Activated T-helper 9 cell treated with anti-CD3 and anti-CD28 coated beads, Interleukin-2, amount 50 U/mL, for 16 hours (primary cell): ENCODE measurements around the gene CHAF1A.

Source experiments
- DNase-seq: peaks from one replicate; pipeline ENCODE4 v3.0.0-alpha.2; 2020; ENCODE audit warnings: low read depth

The CHAF1A gene

DNA sequence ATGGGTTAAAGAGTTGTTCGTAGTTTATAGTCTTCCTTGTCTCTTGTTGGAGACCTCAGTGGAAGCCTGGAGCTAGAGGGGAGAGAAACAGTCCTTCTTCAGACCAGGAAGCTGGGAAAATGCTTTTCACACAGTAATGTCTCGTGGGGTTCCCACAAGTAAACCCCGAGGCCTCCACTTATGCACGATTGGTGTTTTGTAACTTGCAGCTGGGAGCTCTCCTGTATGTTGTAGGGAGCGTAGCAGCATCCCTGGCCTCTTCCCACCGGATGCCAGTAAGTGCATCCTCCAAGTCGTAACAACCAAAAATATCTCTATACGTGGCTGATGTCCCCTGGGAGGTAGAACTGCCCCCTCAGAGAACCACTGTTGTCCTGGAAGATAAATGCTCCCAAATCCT lies 3.5 kb downstream of the CHAF1A start:
- DNase-seq: no peak

DNA sequence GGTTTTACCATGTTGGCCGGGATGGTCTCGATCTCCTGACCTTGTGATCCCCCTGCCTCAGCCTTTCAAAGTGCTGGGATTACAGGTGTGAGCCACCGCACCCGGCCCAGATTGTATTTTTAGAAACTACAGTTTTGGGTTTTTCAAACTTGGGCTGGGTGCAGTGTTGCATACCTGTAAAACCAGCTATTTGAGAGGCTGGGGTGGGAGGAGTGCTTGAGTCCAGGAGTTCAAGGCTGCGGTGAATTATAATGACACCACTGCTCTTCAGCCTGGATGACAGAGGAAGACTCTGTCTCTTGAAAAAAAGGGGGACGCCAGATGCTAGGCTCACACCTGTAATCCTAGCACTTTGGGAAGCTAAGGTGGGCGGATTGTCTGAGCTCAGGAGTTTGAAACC lies 4.2 kb downstream of the CHAF1A start:
- DNase-seq: no peak

DNA sequence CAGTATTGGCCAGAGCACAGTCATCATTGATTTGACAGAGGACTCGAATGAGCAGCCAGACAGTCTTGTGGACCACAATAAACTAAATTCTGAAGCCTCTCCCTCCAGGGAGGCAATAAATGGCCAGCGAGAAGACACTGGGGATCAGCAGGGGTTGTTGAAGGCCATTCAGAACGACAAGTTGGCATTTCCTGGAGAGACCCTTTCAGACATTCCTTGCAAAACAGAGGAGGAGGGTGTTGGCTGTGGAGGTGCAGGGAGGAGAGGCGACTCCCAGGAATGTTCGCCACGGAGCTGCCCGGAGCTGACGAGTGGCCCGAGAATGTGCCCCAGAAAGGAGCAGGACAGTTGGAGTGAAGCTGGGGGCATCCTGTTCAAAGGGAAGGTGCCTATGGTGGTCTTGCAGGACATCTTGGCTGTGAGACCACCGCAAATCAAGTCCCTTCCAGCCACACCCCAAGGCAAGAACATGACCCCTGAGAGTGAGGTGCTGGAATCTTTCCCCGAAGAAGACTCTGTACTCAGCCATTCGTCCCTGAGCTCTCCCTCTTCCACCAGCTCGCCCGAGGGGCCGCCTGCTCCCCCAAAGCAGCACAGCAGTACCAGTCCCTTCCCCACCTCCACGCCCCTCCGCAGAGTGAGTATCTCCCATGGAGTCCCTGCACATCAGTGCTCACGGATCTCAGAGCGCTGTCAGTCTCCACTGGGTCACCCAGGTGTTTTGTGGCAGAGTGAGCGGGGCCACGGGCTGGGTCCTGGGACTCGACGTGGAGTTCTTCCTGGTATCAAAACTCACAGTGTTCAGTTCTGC lies 6.9 kb downstream of the CHAF1A start:
- DNase-seq: no peak

DNA sequence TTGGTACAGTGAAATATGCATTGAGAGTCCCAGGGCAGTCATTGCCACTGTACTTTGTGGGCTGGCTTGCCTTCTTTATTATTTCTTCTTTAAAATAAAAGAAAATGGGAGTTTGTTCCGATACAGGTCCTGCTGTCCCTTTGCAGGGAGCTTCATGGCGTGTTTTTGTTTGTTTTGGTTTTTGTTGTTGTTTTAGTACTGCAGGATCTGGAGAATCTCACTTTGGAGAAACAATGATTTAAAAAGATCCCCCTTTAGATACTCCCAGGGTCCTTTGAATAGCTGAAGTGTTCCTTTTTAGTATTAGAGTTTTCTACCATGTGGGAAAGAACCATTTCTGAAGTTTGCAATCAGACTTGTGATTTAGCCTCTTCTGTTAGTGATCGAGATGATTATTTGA lies 11.1 kb downstream of the CHAF1A start:
- DNase-seq: no peak

DNA sequence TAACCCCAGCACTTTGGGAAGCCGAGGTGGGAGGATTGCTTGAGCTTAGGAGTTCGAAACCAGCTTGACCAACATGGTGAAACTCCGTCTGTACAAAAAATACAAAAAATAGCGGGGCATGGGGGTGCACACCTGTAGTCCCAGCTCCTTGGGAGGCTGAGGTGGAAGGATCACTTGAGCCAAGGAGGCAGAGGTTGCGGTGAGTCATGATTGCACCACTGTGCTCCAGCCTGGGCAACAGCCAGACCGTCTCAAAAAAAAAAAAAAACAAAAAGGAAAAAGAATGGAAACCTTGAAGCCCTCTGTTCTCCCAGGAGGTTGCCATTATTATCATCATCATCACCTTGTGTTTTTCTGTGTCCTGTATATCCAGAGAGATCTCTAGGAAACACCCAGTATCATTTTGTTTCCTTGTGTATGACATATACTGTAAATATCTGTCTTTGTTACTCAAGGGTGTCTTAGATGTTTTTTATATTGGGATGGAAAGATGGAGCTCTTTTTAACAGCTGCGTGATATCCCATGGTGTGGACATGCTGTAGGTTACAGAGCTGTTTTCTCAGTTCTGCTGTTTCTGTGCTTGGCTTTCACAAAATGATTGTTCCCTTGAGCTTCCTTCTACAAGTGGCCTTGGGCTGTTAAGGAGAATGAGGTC lies 11.8 kb downstream of the CHAF1A start:
- no peak for DNase-seq

DNA sequence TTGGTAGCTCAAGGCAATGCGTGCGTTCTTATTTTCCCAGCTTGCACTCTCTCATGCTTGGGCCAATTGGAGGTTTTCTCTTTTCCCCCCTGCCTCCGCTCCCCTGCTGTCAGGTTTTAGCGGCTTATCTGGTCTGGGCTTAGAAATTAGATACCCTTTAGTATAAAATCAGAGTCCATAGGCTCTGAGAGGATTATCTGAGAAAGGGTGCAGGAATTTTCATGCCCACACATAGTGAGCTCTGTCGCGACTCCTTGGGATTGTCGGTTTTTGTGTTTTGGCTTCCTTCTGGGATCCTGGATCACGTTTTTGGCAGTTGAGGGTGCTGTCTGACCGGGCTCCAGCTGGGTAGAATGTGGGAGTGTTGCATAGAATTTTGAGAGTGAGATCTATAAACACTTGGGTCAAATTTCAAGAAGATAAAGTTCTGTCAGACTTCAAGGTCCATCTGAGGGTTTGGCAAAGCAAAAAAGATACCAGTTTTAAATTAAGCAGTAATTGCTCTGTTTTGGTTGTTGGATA lies 12.4 kb downstream of the CHAF1A start:
- no peak for DNase-seq

DNA sequence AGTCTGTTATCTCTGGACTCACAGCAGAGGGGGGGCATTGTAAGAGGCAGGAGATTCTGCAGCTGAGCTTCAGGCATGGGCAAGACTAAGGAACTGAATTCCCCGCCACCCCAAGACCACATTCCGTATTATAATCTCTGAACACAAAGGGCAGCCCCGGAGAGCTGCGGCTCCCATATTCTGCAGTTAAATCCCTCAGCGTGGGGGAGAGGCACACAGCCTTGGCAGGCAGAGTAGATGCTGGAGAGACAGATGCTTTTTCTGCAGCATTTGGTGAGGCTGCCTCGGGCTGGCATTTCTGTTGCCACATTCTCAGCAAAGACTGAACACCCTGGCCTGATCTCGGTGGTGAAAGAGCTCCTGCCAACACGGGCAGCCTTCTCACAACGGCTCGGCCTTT lies 12.9 kb downstream of the CHAF1A start:
- DNase-seq: no peak

DNA sequence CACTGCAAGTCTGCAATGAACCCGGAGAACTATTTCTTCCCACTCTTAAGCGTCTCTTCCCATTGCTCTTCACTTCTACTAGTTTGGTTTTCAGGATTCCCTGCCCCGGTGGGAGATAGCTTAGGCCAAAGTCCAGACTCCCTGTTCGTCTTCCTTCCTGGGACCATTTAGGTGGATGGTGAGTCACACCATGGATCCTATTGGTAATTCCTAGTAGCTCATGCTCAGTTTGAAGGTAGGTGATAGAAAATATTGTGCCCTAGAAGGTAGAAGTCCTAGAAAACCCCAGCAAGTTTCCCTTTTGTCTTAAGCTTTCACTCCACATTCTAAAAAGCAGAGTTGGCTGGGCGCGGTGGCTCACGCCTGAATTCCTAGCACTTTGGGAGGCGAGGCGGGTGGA lies 13.8 kb downstream of the CHAF1A start:
- DNase-seq: no peak

DNA sequence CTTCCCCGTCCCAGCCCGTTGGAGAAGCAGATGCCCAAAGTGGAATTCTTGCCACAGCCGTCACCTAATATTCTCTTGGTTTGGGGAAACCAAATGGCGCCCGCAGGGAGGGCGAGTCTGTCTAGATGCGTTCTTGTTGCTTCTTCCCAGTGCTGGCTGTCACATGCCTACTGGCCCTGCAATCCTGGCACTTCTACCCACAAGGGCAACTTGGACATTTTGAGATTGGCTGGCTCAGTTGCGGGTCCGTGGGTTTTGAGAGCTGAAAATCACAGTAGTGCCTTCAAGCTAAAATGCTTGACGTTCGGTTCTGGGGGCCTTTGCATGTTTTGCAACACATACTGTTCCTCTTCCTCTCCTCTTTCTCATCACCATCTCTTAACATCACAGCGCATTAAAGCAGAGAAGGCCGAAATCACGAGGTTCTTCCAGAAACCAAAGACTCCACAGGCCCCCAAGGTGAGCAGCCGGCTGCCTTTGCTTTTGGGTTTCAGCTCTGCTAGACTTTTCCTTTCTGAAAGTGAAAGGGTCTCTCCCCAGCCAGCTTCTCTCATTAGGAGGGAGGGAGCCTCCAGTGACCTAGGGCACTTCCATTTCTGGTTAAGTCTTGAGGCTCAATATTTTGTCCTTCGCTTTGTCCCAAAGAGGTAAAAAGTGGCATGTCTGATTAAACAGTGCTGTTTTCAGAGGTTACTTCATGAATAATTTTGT lies 21.1 kb downstream of the CHAF1A start:
- no peak for DNase-seq

DNA sequence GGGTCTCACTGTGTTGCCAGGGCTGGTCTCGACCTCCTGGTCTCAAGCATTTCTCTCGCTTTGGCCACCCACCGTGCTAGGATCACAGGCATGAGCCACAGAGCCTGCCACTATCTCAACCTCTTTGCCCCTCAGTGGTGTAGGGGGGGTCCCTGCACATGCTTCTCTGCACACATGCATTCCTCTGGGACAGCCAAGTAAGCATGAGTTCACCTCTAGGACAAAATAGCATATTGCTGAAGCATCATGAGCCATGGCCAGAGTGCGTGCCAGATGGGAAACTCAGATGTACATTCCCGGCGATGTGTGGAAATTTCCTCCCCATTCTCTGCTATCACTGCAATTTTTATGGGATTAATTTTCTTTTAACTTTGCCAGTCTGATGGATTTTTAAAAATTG lies 23.1 kb downstream of the CHAF1A start:
- no peak for DNase-seq

DNA sequence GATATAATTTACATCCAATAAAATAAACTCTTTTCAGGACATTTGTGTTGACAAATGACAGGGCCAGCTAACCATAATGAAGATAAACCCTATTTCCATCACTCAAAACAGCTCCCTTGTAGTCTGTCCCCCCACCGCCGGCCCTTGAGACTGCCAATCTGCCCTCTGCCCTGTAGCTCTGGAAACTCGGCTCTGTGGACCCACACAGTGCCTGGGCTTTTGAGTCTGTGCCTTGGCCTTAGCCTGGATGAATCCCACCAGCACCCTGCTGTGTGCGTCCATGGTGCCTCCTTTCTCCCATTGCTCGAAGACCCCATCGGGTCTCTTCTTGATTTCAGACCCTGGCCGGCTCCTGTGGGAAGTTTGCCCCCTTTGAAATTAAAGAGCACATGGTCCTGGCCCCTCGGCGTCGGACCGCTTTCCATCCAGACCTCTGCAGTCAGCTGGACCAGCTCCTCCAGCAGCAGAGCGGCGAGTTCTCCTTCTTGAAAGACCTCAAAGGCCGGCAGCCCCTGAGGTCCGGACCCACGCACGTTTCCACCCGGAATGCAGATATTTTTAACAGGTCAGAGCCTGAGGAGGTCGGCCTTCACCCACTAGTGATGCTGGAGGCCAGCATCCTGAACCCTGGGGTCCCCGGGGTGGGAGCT lies 26.0 kb downstream of the CHAF1A start:
- DNase-seq: no peak

DNA sequence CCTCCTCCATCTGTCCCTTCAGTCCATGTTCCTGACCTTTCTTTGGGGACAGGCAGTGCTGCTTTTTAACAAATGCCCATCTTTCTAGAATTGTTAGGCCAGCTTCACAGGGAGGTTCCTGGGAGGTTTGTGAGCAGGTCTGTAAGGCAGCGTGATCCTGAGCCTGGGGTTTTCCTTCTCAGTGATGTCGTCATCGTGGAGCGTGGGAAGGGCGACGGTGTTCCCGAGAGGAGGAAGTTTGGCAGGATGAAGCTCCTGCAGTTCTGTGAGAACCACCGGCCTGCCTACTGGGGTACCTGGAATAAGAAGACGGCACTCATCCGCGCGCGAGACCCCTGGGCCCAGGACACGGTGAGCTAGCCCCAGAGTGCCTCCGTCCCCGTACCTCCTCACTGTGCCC lies 26.8 kb downstream of the CHAF1A start:
- no peak for DNase-seq

DNA sequence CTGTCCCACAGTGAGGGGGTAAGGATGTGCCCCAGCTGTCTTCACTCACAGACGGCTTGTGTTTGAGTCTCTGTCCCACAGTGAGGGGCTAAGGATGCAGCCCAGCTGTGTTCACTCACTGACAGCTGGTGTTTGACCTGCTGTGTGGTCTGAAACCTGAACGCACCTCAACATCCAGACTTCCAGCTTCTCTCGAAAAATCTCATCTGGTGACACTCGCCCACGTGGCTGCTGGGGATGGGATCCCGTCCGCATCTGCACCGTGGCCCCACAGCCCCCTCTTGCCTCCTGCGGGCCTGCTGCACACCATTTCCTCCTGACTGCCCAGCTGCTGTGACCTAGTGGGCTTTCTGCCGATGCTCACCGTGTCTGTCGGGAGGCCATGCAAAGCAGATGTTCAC lies 27.3 kb downstream of the CHAF1A start:
- no peak for DNase-seq

DNA sequence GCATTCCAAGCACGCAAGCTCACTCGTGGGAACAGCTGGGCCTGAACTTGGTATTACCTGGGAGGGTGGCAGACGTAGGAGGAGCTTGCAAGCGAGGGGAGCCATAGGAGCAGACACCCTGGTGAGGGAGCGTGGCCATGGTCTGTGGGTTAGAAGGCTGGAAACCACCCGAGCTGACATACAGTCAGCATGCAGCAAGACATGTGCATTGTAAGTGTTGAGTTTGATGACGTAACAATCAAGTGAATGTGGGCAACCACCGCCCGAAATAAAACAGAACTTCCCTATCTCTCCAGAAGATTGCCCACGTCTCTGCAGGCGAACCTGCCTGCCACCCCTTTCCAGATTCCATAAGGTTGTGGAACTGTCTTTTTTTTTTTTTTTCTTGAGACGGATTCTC lies 28.3 kb downstream of the CHAF1A start:
- DNase-seq: no peak

DNA sequence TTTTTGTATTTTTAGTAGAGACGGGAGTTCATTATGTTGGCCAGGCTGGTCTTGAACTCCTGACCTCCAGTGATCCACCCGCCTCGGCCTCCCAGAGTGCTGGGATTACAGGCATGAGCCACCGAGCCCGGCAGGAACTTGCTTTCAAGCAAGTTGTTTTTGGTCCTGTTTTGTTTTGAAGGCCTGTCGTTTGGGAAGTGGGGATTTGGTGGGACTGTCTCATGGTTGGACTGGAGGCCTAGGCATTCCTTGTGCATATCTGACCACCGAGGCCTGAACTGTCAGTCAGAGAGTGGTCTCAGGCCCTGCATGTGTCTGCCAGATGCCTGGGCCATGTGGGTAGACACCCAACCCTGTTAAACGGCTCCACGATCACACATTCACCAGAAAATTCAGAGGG lies 28.9 kb downstream of the CHAF1A start:
- DNase-seq: no peak

DNA sequence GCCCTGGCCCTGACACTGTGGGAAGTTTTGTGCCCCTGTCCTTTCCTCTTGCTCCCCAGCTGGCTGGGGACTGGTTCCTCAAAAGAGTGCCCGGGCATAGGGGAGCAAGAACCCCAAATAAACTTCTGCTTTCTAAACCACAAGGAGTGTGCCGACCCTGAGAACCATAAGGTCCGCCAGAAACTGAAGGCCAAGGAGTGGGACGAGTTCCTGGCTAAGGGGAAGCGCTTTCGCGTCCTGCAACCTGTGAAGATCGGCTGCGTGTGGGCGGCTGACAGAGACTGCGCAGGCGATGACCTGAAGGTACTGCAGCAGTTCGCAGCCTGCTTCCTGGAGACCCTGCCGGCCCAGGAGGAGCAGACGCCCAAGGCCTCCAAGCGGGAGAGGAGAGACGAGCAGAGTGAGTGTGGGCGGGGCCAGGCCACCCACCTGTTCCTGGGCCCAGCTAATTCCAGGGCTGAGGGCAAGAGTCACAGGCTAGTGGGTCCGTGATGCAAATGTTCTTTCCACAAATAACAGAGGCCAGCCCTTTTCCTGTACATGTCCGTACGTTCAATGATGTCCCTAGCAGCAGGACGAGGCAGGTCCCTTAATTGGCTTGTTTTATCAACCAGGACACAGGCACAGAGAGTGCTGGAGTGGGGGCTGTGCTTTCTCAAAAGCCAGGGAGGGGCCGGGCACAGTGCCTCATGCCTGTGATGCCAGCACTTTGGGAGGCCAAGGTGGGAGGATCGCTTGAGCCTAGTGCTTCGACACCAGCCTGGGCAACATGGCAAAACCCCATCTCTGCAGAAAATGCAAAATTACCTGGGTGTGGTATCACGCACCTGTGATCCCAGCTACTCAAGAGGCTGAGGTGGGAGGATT lies 29.6 kb downstream of the CHAF1A start:
- no peak for DNase-seq

DNA sequence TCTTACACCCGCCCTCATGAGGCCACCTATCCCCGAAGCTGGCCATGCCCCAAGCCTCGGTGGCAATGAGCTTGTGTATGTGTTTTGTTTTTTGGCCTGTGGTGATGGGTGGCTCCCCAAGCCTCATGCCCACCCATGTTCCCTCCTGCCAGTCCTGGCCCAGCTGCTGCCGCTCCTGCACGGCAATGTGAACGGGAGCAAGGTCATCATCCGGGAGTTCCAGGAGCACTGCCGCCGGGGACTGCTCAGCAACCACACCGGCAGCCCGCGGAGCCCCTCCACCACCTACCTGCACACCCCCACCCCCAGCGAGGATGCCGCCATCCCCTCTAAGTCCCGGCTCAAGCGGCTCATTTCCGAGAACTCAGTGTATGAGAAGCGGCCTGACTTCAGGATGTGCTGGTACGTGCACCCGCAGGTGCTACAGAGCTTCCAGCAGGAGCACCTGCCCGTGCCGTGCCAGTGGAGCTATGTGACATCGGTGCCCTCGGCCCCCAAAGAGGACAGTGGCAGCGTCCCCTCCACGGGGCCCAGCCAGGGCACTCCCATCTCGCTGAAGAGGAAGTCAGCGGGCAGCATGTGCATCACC lies 30.6 kb downstream of the CHAF1A start:
- no peak for DNase-seq

DNA sequence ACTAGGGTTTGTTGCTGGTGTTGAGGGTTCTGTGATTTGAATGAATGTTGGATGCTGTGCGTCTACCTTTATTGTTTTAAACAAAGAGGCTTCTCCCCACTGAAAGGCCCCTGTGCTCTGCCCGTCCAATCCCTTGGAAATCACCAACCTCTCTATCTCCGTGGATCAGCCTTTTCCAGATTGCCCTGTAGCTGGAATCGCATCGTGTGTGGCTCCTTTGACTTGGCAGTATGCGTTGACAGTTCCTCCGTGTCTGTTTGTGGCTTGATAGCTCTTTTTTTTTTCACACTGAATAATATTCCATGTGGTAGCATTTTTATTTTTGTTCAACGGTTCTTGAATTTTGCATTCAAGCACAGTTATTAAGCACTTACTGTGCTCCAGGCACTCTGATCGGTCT lies 32.0 kb downstream of the CHAF1A start:
- DNase-seq: no peak

DNA sequence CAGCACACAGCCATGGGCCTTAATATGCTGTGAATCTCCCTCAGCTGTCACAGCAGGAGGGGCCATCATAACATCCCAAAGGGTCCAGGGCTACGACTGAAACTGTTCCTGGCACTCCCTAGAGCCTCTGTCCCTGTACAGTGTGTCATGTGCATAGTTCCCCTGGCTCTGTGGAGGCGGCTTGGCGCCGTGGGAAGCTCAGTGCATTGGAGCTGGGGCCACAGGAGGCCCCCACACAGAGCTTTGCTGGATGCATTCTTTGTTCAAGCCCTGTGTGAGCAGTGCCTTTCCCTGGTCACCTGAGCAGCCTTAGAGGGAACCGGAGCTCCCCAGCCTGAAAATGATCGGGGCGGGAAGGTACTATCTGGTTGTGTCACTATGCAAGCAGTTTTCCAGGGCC lies 33.8 kb downstream of the CHAF1A start:
- no peak for DNase-seq

DNA sequence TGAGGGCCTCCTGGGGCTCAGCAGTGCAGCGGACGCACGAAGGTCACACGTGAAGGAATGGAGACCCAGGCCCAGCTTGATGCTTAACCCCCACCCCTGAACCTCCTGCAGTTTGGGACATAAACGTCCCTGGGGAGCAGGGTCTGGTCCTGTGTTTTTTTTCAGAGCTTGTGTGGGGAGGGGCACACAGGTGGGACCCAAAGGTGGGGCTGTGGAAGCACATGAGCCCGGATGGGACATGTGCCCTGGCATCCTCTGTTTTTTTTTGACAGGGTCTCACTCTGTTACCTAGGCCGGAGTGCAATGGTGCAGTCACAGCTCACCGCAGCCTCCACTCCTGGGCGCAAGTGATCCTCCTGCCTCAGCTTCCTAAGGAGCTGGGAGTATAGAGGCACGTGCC lies 34.7 kb downstream of the CHAF1A start:
- no peak for DNase-seq

DNA sequence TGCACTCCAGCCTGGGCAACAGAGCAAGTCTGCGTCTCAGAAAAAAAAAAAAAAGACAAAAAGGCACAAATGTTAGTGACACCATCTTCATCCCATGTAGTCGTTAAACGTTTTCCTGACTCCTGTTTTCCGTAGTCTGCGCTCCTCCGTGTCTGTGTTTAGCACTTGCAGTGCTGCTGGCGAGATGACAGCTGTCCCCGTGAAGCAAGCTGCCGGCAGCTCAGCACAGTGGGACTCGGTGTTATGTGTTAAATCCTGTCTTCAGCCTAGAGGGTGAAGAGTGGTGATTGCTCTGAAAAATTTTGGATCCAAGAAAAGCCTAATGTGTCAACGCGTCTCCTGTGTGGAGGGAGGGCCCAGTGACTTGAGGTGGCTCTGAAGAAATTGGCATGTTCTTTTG lies 36.8 kb downstream of the CHAF1A start:
- no peak for DNase-seq
